Fibroblast of the aortic adventitia (primary cell): ENCODE results near the gene SCYL1. TPM values are rescaled to one million over a fixed set of nuclear protein-coding genes. Genes with fewer than 3 reads are reported as not detected.

ENCODE experiments used
- DNase-seq: peaks from one replicate; pipeline ENCODE4 v3.0.0-alpha.2; 2010; ENCODE audit warnings: low read depth
- H3K4me3 ChIP-seq: 2 replicates; pipeline ENCODE4 v1.5.1; 2011; ENCODE audit warnings: low read depth, mild to moderate bottlenecking, control low read depth, low read length, moderate library complexity
- total RNA-seq: library from RNA; depleted of rRNA; stranded (reverse); fragments of >200 nt; gene quantifications from 2 replicates; pipeline ENCODE4 v1.2.3, GENCODE V29; 2012; ENCODE audit warnings: low replicate concordance
- TF ChIP-seq, protein P1 (sequence below): IDR thresholded peaks from 2 replicates; pipeline ENCODE4 v1.5.1; 2011; ENCODE audit warnings: mild to moderate bottlenecking, low read length, control low read depth, inconsistent platforms; ENCODE audit not compliant: insufficient read depth

Gene SCYL1
- total RNA-seq, 1 donor: 76.8 TPM

DNA sequence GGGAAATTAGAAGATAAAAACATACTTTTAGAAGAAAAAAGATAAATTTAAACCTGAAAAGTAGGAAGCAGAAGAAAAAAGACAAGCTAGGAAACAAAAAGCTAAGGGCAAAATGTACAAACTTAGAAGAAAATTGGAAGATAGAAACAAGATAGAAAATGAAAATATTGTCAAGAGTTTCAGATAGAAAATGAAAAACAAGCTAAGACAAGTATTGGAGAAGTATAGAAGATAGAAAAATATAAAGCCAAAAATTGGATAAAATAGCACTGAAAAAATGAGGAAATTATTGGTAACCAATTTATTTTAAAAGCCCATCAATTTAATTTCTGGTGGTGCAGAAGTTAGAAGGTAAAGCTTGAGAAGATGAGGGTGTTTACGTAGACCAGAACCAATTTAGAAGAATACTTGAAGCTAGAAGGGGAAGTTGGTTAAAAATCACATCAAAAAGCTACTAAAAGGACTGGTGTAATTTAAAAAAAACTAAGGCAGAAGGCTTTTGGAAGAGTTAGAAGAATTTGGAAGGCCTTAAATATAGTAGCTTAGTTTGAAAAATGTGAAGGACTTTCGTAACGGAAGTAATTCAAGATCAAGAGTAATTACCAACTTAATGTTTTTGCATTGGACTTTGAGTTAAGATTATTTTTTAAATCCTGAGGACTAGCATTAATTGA is 25.0 kb upstream of the SCYL1 start:
- H3K4me3 ChIP-seq: peak overlapping the region; percentile 99
- TF ChIP-seq, protein P1, sequence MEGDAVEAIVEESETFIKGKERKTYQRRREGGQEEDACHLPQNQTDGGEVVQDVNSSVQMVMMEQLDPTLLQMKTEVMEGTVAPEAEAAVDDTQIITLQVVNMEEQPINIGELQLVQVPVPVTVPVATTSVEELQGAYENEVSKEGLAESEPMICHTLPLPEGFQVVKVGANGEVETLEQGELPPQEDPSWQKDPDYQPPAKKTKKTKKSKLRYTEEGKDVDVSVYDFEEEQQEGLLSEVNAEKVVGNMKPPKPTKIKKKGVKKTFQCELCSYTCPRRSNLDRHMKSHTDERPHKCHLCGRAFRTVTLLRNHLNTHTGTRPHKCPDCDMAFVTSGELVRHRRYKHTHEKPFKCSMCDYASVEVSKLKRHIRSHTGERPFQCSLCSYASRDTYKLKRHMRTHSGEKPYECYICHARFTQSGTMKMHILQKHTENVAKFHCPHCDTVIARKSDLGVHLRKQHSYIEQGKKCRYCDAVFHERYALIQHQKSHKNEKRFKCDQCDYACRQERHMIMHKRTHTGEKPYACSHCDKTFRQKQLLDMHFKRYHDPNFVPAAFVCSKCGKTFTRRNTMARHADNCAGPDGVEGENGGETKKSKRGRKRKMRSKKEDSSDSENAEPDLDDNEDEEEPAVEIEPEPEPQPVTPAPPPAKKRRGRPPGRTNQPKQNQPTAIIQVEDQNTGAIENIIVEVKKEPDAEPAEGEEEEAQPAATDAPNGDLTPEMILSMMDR: no peak
- no peak for DNase-seq

DNA sequence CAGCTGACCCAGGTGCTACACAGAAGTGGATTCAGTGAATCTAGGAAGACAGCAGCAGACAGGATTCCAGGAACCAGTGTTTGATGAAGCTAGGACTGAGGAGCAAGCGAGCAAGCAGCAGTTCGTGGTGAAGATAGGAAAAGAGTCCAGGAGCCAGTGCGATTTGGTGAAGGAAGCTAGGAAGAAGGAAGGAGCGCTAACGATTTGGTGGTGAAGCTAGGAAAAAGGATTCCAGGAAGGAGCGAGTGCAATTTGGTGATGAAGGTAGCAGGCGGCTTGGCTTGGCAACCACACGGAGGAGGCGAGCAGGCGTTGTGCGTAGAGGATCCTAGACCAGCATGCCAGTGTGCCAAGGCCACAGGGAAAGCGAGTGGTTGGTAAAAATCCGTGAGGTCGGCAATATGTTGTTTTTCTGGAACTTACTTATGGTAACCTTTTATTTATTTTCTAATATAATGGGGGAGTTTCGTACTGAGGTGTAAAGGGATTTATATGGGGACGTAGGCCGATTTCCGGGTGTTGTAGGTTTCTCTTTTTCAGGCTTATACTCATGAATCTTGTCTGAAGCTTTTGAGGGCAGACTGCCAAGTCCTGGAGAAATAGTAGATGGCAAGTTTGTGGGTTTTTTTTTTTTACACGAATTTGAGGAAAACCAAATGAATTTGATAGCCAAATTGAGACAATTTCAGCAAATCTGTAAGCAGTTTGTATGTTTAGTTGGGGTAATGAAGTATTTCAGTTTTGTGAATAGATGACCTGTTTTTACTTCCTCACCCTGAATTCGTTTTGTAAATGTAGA is 24.3 kb upstream of the SCYL1 start:
- DNase-seq: peak; percentile 78
- TF ChIP-seq, protein P1: no peak
- peak overlapping the region; percentile 99 for H3K4me3 ChIP-seq

DNA sequence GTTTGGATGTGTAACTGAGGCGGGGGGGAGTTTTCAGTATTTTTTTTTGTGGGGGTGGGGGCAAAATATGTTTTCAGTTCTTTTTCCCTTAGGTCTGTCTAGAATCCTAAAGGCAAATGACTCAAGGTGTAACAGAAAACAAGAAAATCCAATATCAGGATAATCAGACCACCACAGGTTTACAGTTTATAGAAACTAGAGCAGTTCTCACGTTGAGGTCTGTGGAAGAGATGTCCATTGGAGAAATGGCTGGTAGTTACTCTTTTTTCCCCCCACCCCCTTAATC is 23.8 kb upstream of the SCYL1 start:
- TF ChIP-seq, protein P1: no peak
- no peak for DNase-seq

DNA sequence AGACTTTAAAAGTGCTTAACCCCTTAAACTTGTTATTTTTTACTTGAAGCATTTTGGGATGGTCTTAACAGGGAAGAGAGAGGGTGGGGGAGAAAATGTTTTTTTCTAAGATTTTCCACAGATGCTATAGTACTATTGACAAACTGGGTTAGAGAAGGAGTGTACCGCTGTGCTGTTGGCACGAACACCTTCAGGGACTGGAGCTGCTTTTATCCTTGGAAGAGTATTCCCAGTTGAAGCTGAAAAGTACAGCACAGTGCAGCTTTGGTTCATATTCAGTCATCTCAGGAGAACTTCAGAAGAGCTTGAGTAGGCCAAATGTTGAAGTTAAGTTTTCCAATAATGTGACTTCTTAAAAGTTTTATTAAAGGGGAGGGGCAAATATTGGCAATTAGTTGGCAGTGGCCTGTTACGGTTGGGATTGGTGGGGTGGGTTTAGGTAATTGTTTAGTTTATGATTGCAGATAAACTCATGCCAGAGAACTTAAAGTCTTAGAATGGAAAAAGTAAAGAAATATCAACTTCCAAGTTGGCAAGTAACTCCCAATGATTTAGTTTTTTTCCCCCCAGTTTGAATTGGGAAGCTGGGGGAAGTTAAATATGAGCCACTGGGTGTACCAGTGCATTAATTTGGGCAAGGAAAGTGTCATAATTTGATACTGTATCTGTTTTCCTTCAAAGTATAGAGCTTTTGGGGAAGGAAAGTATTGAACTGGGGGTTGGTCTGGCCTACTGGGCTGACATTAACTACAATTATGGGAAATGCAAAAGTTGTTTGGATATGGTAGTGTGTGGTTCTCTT is 23.2 kb upstream of the SCYL1 start:
- peak overlapping the region; percentile 99 for H3K4me3 ChIP-seq
- DNase-seq: peak; percentile 76
- TF ChIP-seq, protein P1: no peak

More for the DNA sequence above, 23.8 kb upstream of the SCYL1 start:
- H3K4me3 ChIP-seq: peak overlapping the region; percentile 99

DNA sequence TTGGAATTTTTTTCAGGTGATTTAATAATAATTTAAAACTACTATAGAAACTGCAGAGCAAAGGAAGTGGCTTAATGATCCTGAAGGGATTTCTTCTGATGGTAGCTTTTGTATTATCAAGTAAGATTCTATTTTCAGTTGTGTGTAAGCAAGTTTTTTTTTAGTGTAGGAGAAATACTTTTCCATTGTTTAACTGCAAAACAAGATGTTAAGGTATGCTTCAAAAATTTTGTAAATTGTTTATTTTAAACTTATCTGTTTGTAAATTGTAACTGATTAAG is 22.7 kb upstream of the SCYL1 start:
- H3K4me3 ChIP-seq: peak overlapping the region; percentile 99
- TF ChIP-seq, protein P1: no peak
- no peak for DNase-seq

DNA sequence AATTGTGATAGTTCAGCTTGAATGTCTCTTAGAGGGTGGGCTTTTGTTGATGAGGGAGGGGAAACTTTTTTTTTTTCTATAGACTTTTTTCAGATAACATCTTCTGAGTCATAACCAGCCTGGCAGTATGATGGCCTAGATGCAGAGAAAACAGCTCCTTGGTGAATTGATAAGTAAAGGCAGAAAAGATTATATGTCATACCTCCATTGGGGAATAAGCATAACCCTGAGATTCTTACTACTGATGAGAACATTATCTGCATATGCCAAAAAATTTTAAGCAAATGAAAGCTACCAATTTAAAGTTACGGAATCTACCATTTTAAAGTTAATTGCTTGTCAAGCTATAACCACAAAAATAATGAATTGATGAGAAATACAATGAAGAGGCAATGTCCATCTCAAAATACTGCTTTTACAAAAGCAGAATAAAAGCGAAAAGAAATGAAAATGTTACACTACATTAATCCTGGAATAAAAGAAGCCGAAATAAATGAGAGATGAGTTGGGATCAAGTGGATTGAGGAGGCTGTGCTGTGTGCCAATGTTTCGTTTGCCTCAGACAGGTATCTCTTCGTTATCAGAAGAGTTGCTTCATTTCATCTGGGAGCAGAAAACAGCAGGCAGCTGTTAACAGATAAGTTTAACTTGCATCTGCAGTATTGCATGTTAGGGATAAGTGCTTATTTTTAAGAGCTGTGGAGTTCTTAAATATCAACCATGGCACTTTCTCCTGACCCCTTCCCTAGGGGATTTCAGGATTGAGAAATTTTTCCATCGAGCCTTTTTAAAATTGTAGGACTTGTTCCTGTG is 22.1 kb upstream of the SCYL1 start:
- DNase-seq: peak; percentile 83
- TF ChIP-seq, protein P1: no peak

More for the DNA sequence above, 22.1 kb upstream of the SCYL1 start:
- peak overlapping the region; percentile 99 for H3K4me3 ChIP-seq
